Measurements from ENCODE around the gene CEP43. TPM values are rescaled to one million over a fixed set of nuclear protein-coding genes. Genes with fewer than 3 reads are reported as not detected.

CEP43 gene
- total and polyA plus RNA-seq, 2 of the 8 experiments (the other 6 are each of a cell fraction or from before 2014, with no cell fraction given), result 12.0 to 31.2 TPM

DNA sequence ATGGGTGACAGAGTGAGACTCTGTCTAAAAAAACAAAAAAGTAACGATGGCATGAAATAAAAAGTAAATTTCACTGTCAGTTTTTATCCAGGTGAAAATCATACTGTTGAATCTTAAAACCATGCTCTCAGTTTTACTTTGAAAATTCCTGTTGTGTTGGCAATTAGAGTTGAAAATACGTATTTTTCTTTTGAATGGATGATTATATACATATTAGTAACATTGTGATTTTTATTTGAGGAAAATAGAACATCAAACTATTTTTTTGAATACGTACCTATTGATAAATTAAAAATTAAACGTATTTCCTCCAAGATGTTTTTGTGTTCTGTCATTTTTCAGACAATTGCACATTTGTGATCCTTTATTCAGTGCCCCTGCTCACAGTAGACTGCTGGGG, 14.7 kb downstream of the CEP43 start:
- Histone ChIP-seq H3K18ac (ENCODE audit: extremely low read depth, low read length) (no peak overlapping the region), H4K8ac (ENCODE audit: extremely low read depth, insufficient read depth, low read length) (no peak overlapping the region), H4K91ac (replicated peaks; ENCODE audit: insufficient read length, low read length) (no peak overlapping the region), H3K9me3 (ENCODE audit: insufficient read depth in 2 of 2, low read depth in 1 of 2, low read length in 1 of 2) (no peaks in the 10 kb centered on the region), H3K27me3 (replicated peaks in 1 of 4; ENCODE audit: control insufficient read depth in 3 of 4, extremely low read depth in 1 of 4, insufficient read depth in 3 of 4, low read length in 3 of 4) (no peaks in the 10 kb centered on the region), H2BK15ac (ENCODE audit: low read length) (no peak overlapping the region), H3K4me3 (ENCODE audit: extremely low read depth in 1 of 4, insufficient read depth in 2 of 4, low read depth in 3 of 4, low read length in 4 of 4) (no peak overlapping the region), H2BK12ac (ENCODE audit: low read depth, low read length) (no peak overlapping the region), H3K36me3 (ENCODE audit: control insufficient read depth in 2 of 4, insufficient read depth in 4 of 4, low read length in 3 of 4) (peaks cover 19 to 53% (median 32%) of the 10 kb centered on the region in 4 experiments; a peak in 7 of 8 replicates), H2AFZ (ENCODE audit: low read length) (no peak overlapping the region), H2AK5ac (ENCODE audit: low read depth, low read length) (no peak overlapping the region), H3K4me1 (replicated peaks in 1 of 4; ENCODE audit: control insufficient read depth in 3 of 4, insufficient read depth in 4 of 4, low read length in 3 of 4) (no peaks in the 10 kb centered on the region), H3K14ac (ENCODE audit: insufficient read length) (no peak overlapping the region), H3K4me2 (ENCODE audit: insufficient read depth in 1 of 2, low read depth in 2 of 2, low read length in 2 of 2) (no peak overlapping the region), H2BK5ac (ENCODE audit: low read depth, low read length) (no peak overlapping the region), H3K79me1 (ENCODE audit: low read depth, low read length) (0 out of 2 replicates have a peak, but pooled peaks cover 3% of the 10 kb centered on the region), H3K56ac (replicated peaks; ENCODE audit: insufficient read length, low read depth, low read length) (no peak overlapping the region), H2BK20ac (ENCODE audit: low read length) (no peak overlapping the region), H3K4ac (replicated peaks; ENCODE audit: insufficient read length, low read depth, low read length) (no peak overlapping the region), H4K20me1 (replicated peaks in 1 of 2; ENCODE audit: control insufficient read depth in 1 of 2, insufficient read depth in 2 of 2, low read length in 2 of 2) (peaks cover 0 to 4% of the 10 kb centered on the region in 2 experiments), H2BK120ac (replicated peaks; ENCODE audit: low read depth, low read length) (no peak overlapping the region), H4K5ac (ENCODE audit: insufficient read length, low read depth, low read length) (no peak overlapping the region), H3K27ac (ENCODE audit: low read depth, low read length) (no peak overlapping the region), H3K23me2 (ENCODE audit: low read depth, low read length) (no peaks in the 10 kb centered on the region), H3K79me2 (ENCODE audit: control insufficient read depth in 1 of 2, insufficient read depth in 2 of 2, low read length in 2 of 2) (no peaks in the 10 kb centered on the region), H3K23ac (ENCODE audit: insufficient read length) (no peak overlapping the region), H3K9ac (replicated peaks in 1 of 4; ENCODE audit: extremely low read depth in 1 of 4, low read depth in 3 of 4, low read length in 3 of 4) (no peak overlapping the region)
- ChIA-PET CTCF (ENCODE audit: partially characterized antibody) (interaction anchor here (0.8 to 2.2 kb wide), 2 partner anchors 8 to 128 kb away, joined by 3 to 5 read pairs; no protein-coding TSS in a partner anchor), POLR2A (ENCODE audit: partially characterized antibody) (interaction anchor here (0.8 to 2.2 kb wide), 4 partner anchors 8 to 18 kb away, joined by 3 to 4 read pairs (median 4); no protein-coding TSS in a partner anchor)
- no peak for FAIRE-seq
- no peak for DNase-seq (ENCODE audit: low read depth in 1 of 2, low spot score in 2 of 2)
- WGBS, 2 experiments (ENCODE audit: extremely low coverage in 1 of 2, insufficient coverage in 1 of 2, insufficient read length in 1 of 2, insufficient replicate concordance in 2 of 2, low coverage in 1 of 2, low lambda C conversion rate in 2 of 2, missing lambda C conversion rate in 1 of 2), result 89% methylated on average over 4 of the region's 4 CpGs; no CpG with 5 or more reads in 1 of the 2 experiments
- TF ChIP-seq CHD1 (IDR thresholded peaks at IDR 0.05; ENCODE audit: low read depth, low read length) (no peak), MAFK (IDR thresholded peaks at IDR 0.05; ENCODE audit: low read depth, low read length) (no peak), POLR2AphosphoS5 (IDR thresholded peaks at IDR 0.05; ENCODE audit: low read depth, low read length) (no peak), SP4 (IDR thresholded peaks at IDR 0.05; ENCODE audit: low read length) (no peak), BRCA1 (IDR thresholded peaks at IDR 0.05; ENCODE audit: low read depth, low read length) (no peak), EP300 (IDR thresholded peaks at IDR 0.05; ENCODE audit: borderline replicate concordance in 1 of 2, low read depth in 2 of 2, low read length in 2 of 2) (no peak), EZH2 (IDR thresholded peaks at IDR 0.05; ENCODE audit: low read depth, low read length, severe bottlenecking) (no peak), PHF8 (conservative IDR thresholded peaks at IDR 0.05; ENCODE audit: low read depth, low read length) (no peak), RBBP5 (IDR thresholded peaks at IDR 0.05; ENCODE audit: borderline replicate concordance, low read depth, low read length) (no peak), KDM4A (IDR thresholded peaks at IDR 0.05; ENCODE audit: low read depth, low read length, severe bottlenecking) (no peak), GABPA (IDR thresholded peaks at IDR 0.05; ENCODE audit: borderline replicate concordance, insufficient read depth, low read length) (no peak), RFX5 (IDR thresholded peaks at IDR 0.05; ENCODE audit: borderline replicate concordance, low read depth, low read length) (no peak), TAF7 (optimal IDR thresholded peaks at IDR 0.05; ENCODE audit: borderline replicate concordance, low read depth, low read length) (no peak)
- TF ChIP-seq, protein P1, sequence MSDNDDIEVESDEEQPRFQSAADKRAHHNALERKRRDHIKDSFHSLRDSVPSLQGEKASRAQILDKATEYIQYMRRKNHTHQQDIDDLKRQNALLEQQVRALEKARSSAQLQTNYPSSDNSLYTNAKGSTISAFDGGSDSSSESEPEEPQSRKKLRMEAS (IDR thresholded peaks at IDR 0.05), result no peak
